Suppressor macrophage treated with lipopolysaccharide for 1 hour (primary cell): ENCODE data around the gene PPDPF.
"Not testable (repeated sequence)": the region's sequence is repeated elsewhere in the genome, so short reads cannot be mapped to it uniquely, and the experiment has no call there.

ENCODE experiments used
- DNase-seq, 3 donors: peaks; one replicate each; pipeline ENCODE4 v3.0.0-alpha.2; 2020 to 2022

The PPDPF gene

DNA sequence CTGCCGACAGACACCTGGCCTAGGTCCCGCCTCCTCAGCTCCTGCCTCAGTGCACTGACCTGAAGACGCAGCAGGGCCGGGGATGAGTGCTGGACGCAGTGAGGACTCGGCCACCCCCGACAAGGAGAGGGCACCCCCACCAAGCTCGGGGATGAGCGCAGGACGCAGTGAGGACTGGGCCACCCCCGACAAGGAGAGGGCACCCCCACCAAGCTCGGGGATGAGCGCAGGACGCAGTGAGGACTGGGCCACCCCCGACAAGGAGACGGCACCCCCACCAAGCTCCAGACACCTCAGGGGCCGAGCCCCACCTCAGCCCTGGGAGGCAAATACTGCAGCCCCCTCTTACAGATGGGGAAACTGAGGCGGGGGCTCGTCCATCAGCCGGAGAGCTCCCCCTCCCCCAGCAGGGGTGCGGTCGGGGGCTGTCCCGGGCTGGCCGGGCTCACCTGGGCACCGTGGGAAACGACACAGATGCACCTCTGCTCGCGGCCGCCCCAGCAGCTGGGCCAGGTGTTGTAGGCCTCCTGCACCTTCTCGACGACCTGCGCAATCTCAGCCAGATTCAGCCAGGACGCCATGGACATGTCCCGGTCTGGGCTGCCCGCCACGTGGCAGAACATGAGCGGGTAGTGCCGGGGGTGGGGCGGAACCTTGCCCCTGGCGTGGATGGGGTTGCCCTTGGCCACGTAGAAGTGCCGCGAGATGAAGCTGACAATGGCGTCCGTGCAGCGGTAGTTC lies 46.0 kb downstream of the PPDPF start:
- DNase-seq = no peak

- DNase-seq = no peak
Measured at GRCh38 chr20:63567136-63567385, 46.5 kb downstream of the PPDPF start.

GRCh38 chr20:63567386-63568169 lies 47.0 kb downstream of the PPDPF start:
- peak; percentile 91 to 93 (median 91) for DNase-seq

GRCh38 chr20:63568170-63568981 lies 47.8 kb downstream of the PPDPF start:
- peak in 1 of 3 donors; percentile 48 for DNase-seq

DNA sequence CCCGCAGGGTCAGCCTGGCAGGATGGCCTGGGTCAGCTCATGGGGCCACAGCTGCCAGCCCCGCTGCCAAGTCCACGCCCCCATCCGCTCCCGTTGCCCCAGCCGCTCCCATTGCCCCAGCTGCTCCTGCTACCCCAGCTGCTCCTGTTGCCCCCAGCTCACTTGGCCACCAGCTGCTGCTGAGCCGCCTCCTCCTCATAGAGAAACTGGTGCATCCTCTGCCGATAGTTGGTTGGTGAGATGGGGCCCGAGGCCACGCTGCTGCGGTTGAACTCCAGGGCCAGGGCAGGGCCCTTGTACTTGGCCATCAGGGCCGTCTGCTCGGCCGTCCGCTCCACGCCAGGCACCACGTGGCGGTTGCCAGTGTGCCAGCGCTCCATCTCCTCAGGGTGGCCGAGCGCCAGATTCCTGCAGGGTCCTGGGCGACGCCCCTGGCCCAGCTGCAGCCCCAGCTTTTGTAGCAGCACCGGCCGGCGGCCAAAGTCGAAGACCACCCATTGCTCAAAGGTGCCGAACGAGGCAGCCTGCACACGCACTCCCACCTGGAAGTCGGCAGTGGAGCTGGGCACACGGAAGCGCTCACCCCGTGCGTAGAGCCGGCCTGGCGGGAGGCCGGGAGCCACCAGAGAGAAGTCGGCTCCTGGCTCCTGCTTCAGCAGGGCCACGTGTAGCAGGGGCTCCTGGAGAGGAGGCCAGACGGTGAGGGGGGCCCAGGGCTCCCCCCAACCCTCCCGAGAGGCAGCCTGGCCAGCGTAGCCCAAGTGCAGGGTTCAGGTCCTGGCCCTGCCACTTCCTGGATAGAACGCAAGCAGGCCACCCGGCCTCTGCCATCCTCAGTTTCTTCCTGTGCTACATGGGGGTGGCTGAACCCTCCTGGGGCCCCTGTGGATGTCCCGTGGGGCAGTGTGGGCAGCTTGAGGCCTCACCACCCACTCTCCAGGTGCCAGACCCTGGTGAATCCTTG lies 48.7 kb downstream of the PPDPF start:
- DNase-seq = no peak

DNA sequence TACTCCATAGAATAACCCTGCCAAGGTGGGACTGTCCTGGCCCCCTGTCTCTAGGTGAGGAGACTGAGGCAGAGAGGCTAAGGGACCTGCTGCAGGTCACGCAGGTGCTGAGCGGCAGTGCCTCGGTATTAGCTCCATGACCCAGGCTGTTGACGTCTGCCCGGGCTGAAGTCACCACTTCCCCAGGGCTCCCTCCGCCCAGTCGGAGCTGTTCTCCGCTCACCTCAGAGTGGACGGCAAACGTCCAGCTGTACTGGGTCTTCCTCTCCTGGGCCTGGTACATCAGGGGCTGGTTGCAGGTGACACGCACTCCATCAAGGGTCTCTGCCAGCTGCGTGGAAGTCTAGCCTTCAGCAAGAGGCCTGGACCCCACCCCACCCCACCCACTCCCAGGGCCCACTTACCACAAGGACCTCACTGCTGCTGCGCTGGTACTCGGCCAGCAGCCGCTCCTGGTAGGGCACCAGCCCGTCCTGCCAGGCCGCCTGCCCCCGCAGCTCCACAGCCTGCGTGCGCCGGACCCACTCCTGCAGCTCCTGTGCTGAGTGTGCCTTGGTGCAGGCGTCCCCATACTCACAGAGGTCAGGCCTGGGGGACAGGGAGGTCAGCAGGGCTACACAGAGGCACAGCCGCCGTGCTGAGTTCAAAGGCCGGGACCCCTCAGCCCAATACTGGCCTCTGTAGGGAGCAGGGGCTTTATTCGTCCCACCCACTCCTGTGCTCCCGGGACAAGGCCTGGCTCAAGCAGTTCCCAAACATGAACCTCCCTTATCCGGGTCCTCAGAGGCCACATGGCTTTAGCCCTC lies 49.9 kb downstream of the PPDPF start:
- no peak for DNase-seq

DNA sequence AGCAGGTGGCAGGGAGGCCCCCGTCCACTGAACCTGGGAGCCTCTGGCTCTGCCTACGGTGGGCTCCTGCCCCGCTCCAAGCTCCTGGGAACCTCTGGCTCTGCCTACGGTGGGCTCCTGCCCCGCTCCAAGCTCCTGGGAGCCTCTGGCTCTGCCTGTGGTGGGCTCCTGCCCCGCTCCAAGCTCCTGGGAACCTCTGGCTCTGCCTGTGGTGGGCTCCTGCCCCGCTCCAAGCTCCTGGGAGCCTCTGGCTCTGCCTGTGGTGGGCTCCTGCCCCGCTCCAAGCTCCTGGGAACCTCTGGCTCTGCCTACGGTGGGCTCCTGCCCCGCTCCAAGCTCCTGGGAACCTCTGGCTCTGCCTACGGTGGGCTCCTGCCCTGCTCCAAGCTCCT lies 50.5 kb downstream of the PPDPF start:
- not testable (repeated sequence) for DNase-seq
